Measurements from ENCODE around the gene MVB12B. TPM values are rescaled to one million over a fixed set of nuclear protein-coding genes. Genes with fewer than 3 reads are reported as not detected.
A peak's percentile ranks its signal among the peaks of the same experiment; 100 is the strongest.

MVB12B gene
- total and polyA plus RNA-seq, 8 donors, result 2.3 to 21.9 (median 6.4) TPM

DNA sequence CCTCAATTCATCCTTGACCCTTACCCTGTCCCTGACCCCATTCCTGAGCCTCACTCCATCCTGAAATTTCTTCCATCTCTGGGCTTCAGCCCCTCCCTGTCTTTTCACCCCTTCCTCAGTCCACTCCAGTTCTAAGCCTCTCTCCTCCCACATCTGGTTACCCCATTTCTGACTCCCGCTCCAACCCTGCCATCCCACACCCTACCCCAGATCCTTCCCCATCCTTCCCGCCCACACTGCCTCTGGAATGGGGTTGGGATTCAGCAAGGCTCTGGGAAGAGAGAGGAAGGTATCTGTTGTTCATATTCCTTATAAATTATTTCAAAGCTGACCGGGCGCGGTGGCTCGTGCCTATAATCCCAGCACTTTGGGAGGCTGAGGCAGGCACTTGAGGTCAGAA lies 29.9 kb upstream of the MVB12B start:
- TF ChIP-seq POLR2A (IDR thresholded peaks at IDR 0.05), result no peak
- no peak for TF ChIP-seq EP300 (IDR thresholded peaks at IDR 0.05)
- TF ChIP-seq, protein P1, sequence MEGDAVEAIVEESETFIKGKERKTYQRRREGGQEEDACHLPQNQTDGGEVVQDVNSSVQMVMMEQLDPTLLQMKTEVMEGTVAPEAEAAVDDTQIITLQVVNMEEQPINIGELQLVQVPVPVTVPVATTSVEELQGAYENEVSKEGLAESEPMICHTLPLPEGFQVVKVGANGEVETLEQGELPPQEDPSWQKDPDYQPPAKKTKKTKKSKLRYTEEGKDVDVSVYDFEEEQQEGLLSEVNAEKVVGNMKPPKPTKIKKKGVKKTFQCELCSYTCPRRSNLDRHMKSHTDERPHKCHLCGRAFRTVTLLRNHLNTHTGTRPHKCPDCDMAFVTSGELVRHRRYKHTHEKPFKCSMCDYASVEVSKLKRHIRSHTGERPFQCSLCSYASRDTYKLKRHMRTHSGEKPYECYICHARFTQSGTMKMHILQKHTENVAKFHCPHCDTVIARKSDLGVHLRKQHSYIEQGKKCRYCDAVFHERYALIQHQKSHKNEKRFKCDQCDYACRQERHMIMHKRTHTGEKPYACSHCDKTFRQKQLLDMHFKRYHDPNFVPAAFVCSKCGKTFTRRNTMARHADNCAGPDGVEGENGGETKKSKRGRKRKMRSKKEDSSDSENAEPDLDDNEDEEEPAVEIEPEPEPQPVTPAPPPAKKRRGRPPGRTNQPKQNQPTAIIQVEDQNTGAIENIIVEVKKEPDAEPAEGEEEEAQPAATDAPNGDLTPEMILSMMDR (IDR thresholded peaks at IDR 0.05), result no peak
- no peak for TF ChIP-seq POLR2AphosphoS5 (IDR thresholded peaks at IDR 0.05)
- Histone ChIP-seq H3K4me1 (no peaks in the 10 kb centered on the region), H3K36me3 (no peaks in the 10 kb centered on the region), H3K9me3 (no peaks in the 10 kb centered on the region), H3K4me3 (no peak overlapping the region), H3K27me3 (peaks cover 0 to 19% (median 6%) of the 10 kb centered on the region in 3 donors), H3K27ac (no peak overlapping the region)
- DNase-seq, result no peak
- 87 to 95% (median 92%) methylated on average over 6 of the region's 6 CpGs for WGBS, 5 donors
- intact Hi-C loops (cut with DNase I; ENCODE audit: low total_unique reads), result no loop called here

DNA sequence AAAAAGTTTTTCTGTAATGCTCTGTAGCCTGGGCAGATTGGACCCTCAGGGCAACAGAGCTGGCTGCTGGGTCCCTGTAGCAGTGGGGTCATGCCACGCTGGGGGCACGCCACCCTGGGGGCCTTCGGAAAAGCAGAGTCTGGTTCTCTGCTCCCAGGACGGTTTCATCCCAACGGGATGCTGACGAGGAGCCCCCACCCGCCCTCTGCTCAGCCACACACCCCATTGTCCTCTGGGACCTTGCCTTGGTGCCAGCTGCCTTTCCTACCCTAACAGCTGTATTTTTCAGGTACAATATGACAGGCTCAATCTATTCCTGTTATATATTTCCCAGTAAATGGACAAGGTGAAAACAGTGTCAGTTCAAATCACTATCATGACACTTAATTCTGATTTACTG lies 29.0 kb upstream of the MVB12B start:
- H3K9me3 ChIP-seq, result no peaks in the 10 kb centered on the region
- DNase-seq, result no peak
- TF ChIP-seq EP300 (IDR thresholded peaks at IDR 0.05) (no peak), POLR2A (IDR thresholded peaks at IDR 0.05) (no peak), POLR2AphosphoS5 (IDR thresholded peaks at IDR 0.05) (no peak)
- TF ChIP-seq, protein P1 (IDR thresholded peaks at IDR 0.05), result no peak
- H3K4me3 ChIP-seq, result no peak overlapping the region
- no peaks in the 10 kb centered on the region for H3K4me1 ChIP-seq
- H3K36me3 ChIP-seq, result no peaks in the 10 kb centered on the region
- H3K27me3 ChIP-seq, result peaks cover 0 to 19% (median 6%) of the 10 kb centered on the region in 3 donors
- intact Hi-C loops (cut with DNase I; ENCODE audit: low total_unique reads), result no loop called here
- 81 to 87% (median 86%) methylated on average over 7 of the region's 7 CpGs for WGBS, 5 donors
- no peak overlapping the region for H3K27ac ChIP-seq

DNA sequence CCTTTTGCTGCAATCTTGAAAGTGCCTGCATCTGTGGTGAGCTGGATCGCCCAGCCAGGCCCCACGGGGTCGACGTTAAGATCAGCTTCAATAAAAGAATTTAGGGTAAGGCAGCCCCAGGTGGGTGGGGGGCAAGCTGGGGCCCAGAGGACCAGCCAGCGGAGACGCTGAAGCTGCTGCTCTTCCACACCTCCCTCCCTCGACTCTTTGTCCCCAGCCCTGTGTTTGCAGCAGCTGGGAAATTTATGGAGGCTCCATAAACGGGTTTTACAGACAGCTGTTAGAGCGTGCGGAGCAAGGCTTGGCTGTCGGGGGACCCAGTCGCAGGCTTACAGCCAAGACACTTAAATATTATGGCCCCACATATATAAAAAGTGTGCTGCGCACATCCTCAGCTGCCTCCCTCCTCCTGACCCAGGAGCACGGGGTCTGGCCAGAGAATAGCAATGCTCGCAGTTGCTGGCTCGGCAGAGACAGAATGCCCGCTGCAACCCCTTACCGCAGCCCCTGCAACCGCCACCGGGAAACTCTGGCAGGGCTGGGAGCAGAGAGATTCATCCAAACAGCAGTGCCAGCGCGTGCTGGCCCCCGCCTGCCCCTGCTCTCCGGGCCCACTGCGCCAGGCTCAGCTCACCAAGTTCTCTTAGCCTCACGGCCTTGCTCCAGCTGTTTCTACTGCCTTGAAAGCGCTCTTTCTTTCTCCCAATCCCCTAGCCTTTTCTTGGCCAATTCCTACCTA lies 28.4 kb upstream of the MVB12B start:
- 61 to 74% (median 69%) methylated on average over 19 to 27 of the region's 27 CpGs for WGBS, 5 donors
- H3K4me1 ChIP-seq, result no peaks in the 10 kb centered on the region
- H3K4me3 ChIP-seq, result no peak overlapping the region
- H3K27ac ChIP-seq, result no peak overlapping the region
- H3K36me3 ChIP-seq, result no peaks in the 10 kb centered on the region
- peak in 1 of 2 donors; percentile 54 for DNase-seq
- intact Hi-C loops (cut with DNase I; ENCODE audit: low total_unique reads), result no loop called here
- no peaks in the 10 kb centered on the region for H3K9me3 ChIP-seq
- TF ChIP-seq EP300 (IDR thresholded peaks at IDR 0.05) (no peak), POLR2AphosphoS5 (IDR thresholded peaks at IDR 0.05) (no peak), POLR2A (IDR thresholded peaks at IDR 0.05) (no peak)
- TF ChIP-seq, protein P1 (IDR thresholded peaks at IDR 0.05), result no peak
- H3K27me3 ChIP-seq, result peaks cover 0 to 14% (median 4%) of the 10 kb centered on the region in 3 donors

DNA sequence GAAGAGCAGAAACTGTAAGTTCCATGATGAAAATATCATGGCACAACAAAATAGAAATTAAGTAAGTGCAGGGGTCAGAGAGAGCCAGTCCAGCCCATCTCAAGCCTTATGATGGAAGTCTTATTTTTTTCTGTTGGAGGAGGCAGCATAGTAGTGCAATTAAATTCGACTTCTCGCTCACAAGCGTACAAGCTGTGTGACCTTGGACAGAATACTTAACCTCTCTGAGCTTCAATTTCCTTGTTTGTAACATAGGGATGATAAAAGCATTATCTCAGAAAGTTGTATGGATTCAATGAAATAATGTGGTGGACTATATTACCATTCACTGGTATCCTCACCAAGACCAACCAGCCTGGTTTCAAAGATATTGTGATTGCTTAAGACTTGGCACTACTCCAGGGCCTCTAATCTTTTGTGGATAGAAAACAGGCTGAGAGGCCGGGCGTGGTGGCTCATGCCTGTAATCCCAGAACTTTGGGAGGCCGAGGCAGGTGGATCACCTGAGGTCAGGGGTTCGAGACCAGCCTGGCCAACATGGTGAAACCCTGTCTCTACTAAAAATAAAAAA lies 26.8 kb upstream of the MVB12B start:
- Histone ChIP-seq H3K27me3 (peaks cover 0 to 9% (median 0%) of the 10 kb centered on the region in 3 donors), H3K36me3 (no peaks in the 10 kb centered on the region), H3K4me3 (no peak overlapping the region), H3K9me3 (no peaks in the 10 kb centered on the region), H3K27ac (no peak overlapping the region), H3K4me1 (no peaks in the 10 kb centered on the region)
- WGBS, 5 donors, result 61 to 70% (median 68%) methylated on average over 7 of the region's 7 CpGs
- TF ChIP-seq, protein P1 (IDR thresholded peaks at IDR 0.05), result no peak
- TF ChIP-seq POLR2A (IDR thresholded peaks at IDR 0.05), result no peak
- no peak for TF ChIP-seq POLR2AphosphoS5 (IDR thresholded peaks at IDR 0.05)
- intact Hi-C loops (cut with DNase I; ENCODE audit: low total_unique reads), result loop anchor here (5.0 to 10.0 kb wide), 2 partner anchors 98 to 195 kb away; no protein-coding TSS in a partner anchor
- DNase-seq, result no peak
